ENCODE measurements around the gene PRMT6.
"Not testable (repeated sequence)": the region's sequence is repeated elsewhere in the genome, so short reads cannot be mapped to it uniquely, and the experiment has no call there.

The PRMT6 gene

GRCh38 chr1:107056426-107057196, at the start of gene PRMT6:
Gene PRMT6 (plus strand): TSS chr1:107056674. CDS start chr1:107056716, 42 bp downstream.
- TF ChIP-seq CTCF (IDR thresholded peaks at IDR 0.05; ENCODE audit: low read depth, low read length, missing control alignments), result no peak
- no peak for DNase-seq (ENCODE audit: low read depth)
- peak within 1 kb of the TSS; percentile 73 for H3K4me3 ChIP-seq (ENCODE audit: low read depth, low read length)

GRCh38 chr1:107009281-107009680, 47.2 kb upstream of the PRMT6 start:
- no peak overlapping the region for H3K4me3 ChIP-seq (ENCODE audit: low read depth, low read length)
- no peak for DNase-seq (ENCODE audit: low read depth)
- no peak for TF ChIP-seq CTCF (IDR thresholded peaks at IDR 0.05; ENCODE audit: low read depth, low read length, missing control alignments)

- TF ChIP-seq CTCF (IDR thresholded peaks at IDR 0.05; ENCODE audit: low read depth, low read length, missing control alignments), result no peak
- H3K4me3 ChIP-seq (ENCODE audit: low read depth, low read length), result no peak overlapping the region
- no peak for DNase-seq (ENCODE audit: low read depth)
Observed at GRCh38 chr1:107010582-107010981, 45.9 kb upstream of the PRMT6 start.

- no peak overlapping the region; the same call in 1 of the 2 replicates for H3K4me3 ChIP-seq (ENCODE audit: low read depth, low read length)
- TF ChIP-seq CTCF (IDR thresholded peaks at IDR 0.05; ENCODE audit: low read depth, low read length, missing control alignments), result no peak
- no peak for DNase-seq (ENCODE audit: low read depth)
Observed at GRCh38 chr1:107016376-107016978, 40.0 kb upstream of the PRMT6 start.

- no peak for DNase-seq (ENCODE audit: low read depth)
- no peak for TF ChIP-seq CTCF (IDR thresholded peaks at IDR 0.05; ENCODE audit: low read depth, low read length, missing control alignments)
- H3K4me3 ChIP-seq (ENCODE audit: low read depth, low read length), result no peak overlapping the region
Observed at GRCh38 chr1:107018445-107018844, 38.0 kb upstream of the PRMT6 start.

GRCh38 chr1:107019166-107019565, 37.3 kb upstream of the PRMT6 start:
- TF ChIP-seq CTCF (IDR thresholded peaks at IDR 0.05; ENCODE audit: low read depth, low read length, missing control alignments), result no peak
- no peak for DNase-seq (ENCODE audit: low read depth)
- no peak overlapping the region for H3K4me3 ChIP-seq (ENCODE audit: low read depth, low read length)

GRCh38 chr1:107038874-107039273, 17.6 kb upstream of the PRMT6 start:
- DNase-seq (ENCODE audit: low read depth); H3K4me3 ChIP-seq (ENCODE audit: low read depth, low read length): not testable (repeated sequence)

- DNase-seq (ENCODE audit: low read depth); H3K4me3 ChIP-seq (ENCODE audit: low read depth, low read length): not testable (repeated sequence)
Observed at GRCh38 chr1:107044310-107045220, 11.9 kb upstream of the PRMT6 start.
